K562 (cell line): Measurements from ENCODE around the gene DDX46. TPM values are rescaled to one million over a fixed set of nuclear protein-coding genes. Genes with fewer than 3 reads are reported as not detected.
"Not testable (repeated sequence)": the region's sequence is repeated elsewhere in the genome, so short reads cannot be mapped to it uniquely, and the experiment has no call there.

Experiments
- ATAC-seq: fragments of 200-7000 bp; cut with Tn5 transposase; 3 replicates; pipeline ENCODE4 v1.9.1; 2020; ENCODE audit warnings: moderate library complexity
- BruUV-seq: library from RNA; stranded (reverse); fragments of 400-500 nt; replicated peaks from 2 replicates; lab custom pipeline; 2021; lab: Mats Ljungman, UMichigan
- CTCF ChIA-PET: fragments of 300-600 bp; formaldehyde crosslinking; extraction: SDS; loops from one replicate; lab custom pipeline; 2021; ENCODE audit warnings: low intra/inter-chr PET ratio; lab: Yijun Ruan, JAX
- POLR2A ChIA-PET: fragments of 300-600, 350-650 bp; sonication (Branson Sonifier 250); formaldehyde crosslinking; extraction: SDS; loops from one replicate; lab custom pipeline; 2021; ENCODE audit warnings: antibody characterized with exemption, inconsistent platforms; lab: Yijun Ruan, JAX
- DNase-seq, 4 experiments: peaks; one replicate each; pipeline versions ENCODE4 v3.0.0 to v3.0.0-alpha.2; 2011 to 2018; ENCODE audit warnings: low spot score in 3 of 4, mixed read lengths in 3 of 4; ENCODE audit errors: extremely low read depth in 1 of 4
- FAIRE-seq: peaks from 2 replicates; lab custom pipeline; 2011; peaks lifted over from hg19 to GRCh38; lab: Jason Lieb, UNC
- H2AFZ ChIP-seq: 2 replicates; pipeline ENCODE4 v1.6.0; 2011; ENCODE audit warnings: low read depth, low read length, control low read depth, inconsistent platforms
- H3K27ac ChIP-seq: fragments of 200-600 bp; 3 replicates; pipeline ENCODE4 v1.8.0; 2011; ENCODE audit warnings: low read depth, mild to moderate bottlenecking, control low read depth, inconsistent platforms, low read length, moderate library complexity, mixed read lengths; ENCODE audit errors: extremely low read depth
- H3K27me3 ChIP-seq, 2 experiments: fragments of 300-600 bp in 1 of 2; 2 replicates in 1 of 2; 3 replicates in 1 of 2; pipeline versions ENCODE4 v1.6.0 to v1.8.0; 2011; ENCODE audit warnings: inconsistent platforms in 2 of 2, low read length in 2 of 2, mild to moderate bottlenecking in 1 of 2, mixed read lengths in 1 of 2, moderate library complexity in 1 of 2; ENCODE audit not compliant: control insufficient read depth in 2 of 2, insufficient read depth in 2 of 2
- H3K36me3 ChIP-seq: fragments of 300-600 bp; 3 replicates; pipeline ENCODE4 v1.8.0; 2011; ENCODE audit warnings: mild to moderate bottlenecking, low read length, inconsistent platforms; ENCODE audit not compliant: control insufficient read depth, insufficient read depth
- H3K4me1 ChIP-seq, 2 experiments: fragments of 200-600 bp in 1 of 2; replicated peaks in 1 of 2; 2 replicates in 1 of 2; 3 replicates in 1 of 2; pipeline versions ENCODE4 v1.5.1 to v1.8.0; 2011; ENCODE audit warnings: inconsistent platforms in 2 of 2, low read length in 2 of 2, mild to moderate bottlenecking in 1 of 2, mixed read lengths in 1 of 2, moderate library complexity in 1 of 2; ENCODE audit not compliant: control insufficient read depth in 2 of 2, insufficient read depth in 2 of 2
- H3K4me2 ChIP-seq: 2 replicates; pipeline ENCODE4 v1.6.1; 2011; ENCODE audit warnings: low read length, control low read depth, inconsistent platforms, mixed read lengths; ENCODE audit not compliant: insufficient read depth
- H3K4me3 ChIP-seq: fragments of 200-600 bp; sonication (generic), shearing (Covaris generic); 2 replicates; pipeline ENCODE4 v1.5.1; 2016; ENCODE audit warnings: control low read depth, inconsistent platforms
- H3K79me2 ChIP-seq: fragments of 200-600 bp; 3 replicates; pipeline ENCODE4 v1.8.0; 2011; ENCODE audit warnings: low read length, inconsistent platforms; ENCODE audit not compliant: control insufficient read depth, insufficient read depth
- H3K9ac ChIP-seq, 2 experiments: 2 replicates each; pipeline versions ENCODE4 v1.6.0 to v1.6.1; 2011; ENCODE audit warnings: low read depth in 2 of 2, low read length in 2 of 2, control low read depth in 1 of 2, inconsistent platforms in 1 of 2, mild to moderate bottlenecking in 1 of 2, mixed read lengths in 1 of 2; ENCODE audit not compliant: insufficient read depth in 1 of 2
- H3K9me1 ChIP-seq: one replicate; pipeline ENCODE4 v1.6.0; 2011; ENCODE audit warnings: inconsistent platforms, mild to moderate bottlenecking, low read length, moderate library complexity; ENCODE audit not compliant: control insufficient read depth, insufficient read depth
- H3K9me3 ChIP-seq: replicated peaks from 2 replicates; pipeline ENCODE4 v1.5.1; 2011; ENCODE audit warnings: low read depth, low read length, inconsistent platforms; ENCODE audit not compliant: control insufficient read depth, insufficient read depth
- H4K20me1 ChIP-seq: replicated peaks from 2 replicates; pipeline ENCODE4 v1.6.1; 2011; ENCODE audit warnings: low read length, inconsistent platforms, mixed read lengths; ENCODE audit not compliant: control insufficient read depth, insufficient read depth
- GATA2 ChIP-seq: sonication (generic); formaldehyde crosslinking; IDR thresholded peaks from 2 replicates; pipeline ENCODE4 v1.4.0; 2020; ENCODE audit warnings: mild to moderate bottlenecking, missing genetic modification reagents
- HMGN3 ChIP-seq: IDR thresholded peaks from 2 replicates; pipeline ENCODE4 v1.6.1; 2011; ENCODE audit warnings: borderline replicate concordance, low read depth, mild to moderate bottlenecking, mixed read lengths, low read length; ENCODE audit not compliant: insufficient read length; ENCODE audit errors: extremely low read depth
- NFE2L1 ChIP-seq: fragments of 450-650 bp; IDR thresholded peaks from 2 replicates; pipeline ENCODE4 v1.6.1; 2016; ENCODE audit warnings: missing genetic modification characterization, low read depth, mild to moderate bottlenecking, missing compliant biosample characterization, moderate library complexity, borderline replicate concordance
- ZNF133 ChIP-seq: fragments of 250-450 bp; sonication (Bioruptor Pico); IDR thresholded peaks from 2 replicates; pipeline ENCODE4 v1.4.0; 2020; ENCODE audit warnings: mild to moderate bottlenecking
- WGBS: fragments of 100-300 bp; shearing (Covaris generic); methylation state at CpG from one replicate; pipeline ENCODE4 v1.1.6; 2016; ENCODE audit warnings: low coverage, mixed read lengths; ENCODE audit not compliant: insufficient coverage; ENCODE audit errors: missing lambda C conversion rate; 5-methylcytosine and 5-hydroxymethylcytosine counted together
- in situ Hi-C: fragments of 300-500 bp; cut with MboI; formaldehyde crosslinking; loops from 4 replicates; pipeline ENCODE4 v1.15.0; 2018; ENCODE audit warnings: inconsistent platforms, mixed read lengths
- intact Hi-C: fragments of 100-400 bp; cut with micrococcal nuclease; formaldehyde crosslinking; loops from 2 replicates; pipeline ENCODE4 v1.14.2; 2022
- polyA plus RNA-seq, 8 experiments: library from polyadenylated mRNA; depleted of rRNA in 4 of 8; stranded (reverse) in 5 of 8; unstranded in 3 of 8; fragments of >200 nt; fragmentation: Nextera tagmentation in 2 of 8; fragmentation: Illumina TruSeq in 1 of 8; extraction: Ambion mirVana in 2 of 8; extraction: Trizol in 1 of 8; gene quantifications; 2 replicates each; pipeline versions ENCODE4 v1.2.1 to v1.2.3, GENCODE V29; 2011 to 2014; ENCODE audit warnings: inconsistent platforms in 1 of 8, missing spikeins in 1 of 8
- total RNA-seq, 7 experiments: library from RNA; depleted of rRNA in 6 of 7; stranded (reverse); fragments of >200 nt in 6 of 7; fragmentation: Illumina TruSeq in 2 of 7; extraction: Trizol in 2 of 7; gene quantifications; 2 replicates each; pipeline versions ENCODE4 v1.2.1 to v1.2.3, GENCODE V29; 2011 to 2021; ENCODE audit warnings: low replicate concordance in 1 of 7

Gene DDX46
- total and polyA plus RNA-seq, 9 of the 15 experiments (the other 6 are each of a cell fraction or from before 2014, with no cell fraction given), result 26.2 to 99.0 (median 76.4) TPM

DNA sequence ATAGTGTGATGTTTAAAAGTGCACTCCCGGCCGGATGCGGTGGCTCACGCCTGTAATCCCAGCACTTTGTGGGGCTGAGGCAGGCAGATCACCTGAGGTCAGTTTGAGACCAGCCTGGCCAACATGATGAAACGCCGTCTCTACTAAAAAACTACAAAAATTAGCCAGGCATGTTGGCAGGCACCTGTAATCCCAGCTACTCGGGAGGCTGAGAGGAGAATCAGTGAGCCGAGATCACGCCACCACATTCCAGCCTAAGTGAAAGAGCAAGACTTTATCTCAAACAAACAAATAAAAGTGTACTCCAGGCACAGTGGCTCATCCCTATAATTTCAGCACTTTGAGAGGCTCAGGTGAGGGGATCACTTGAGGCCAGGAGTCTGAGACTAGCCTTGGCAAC lies 79.8 kb downstream of the DDX46 start:
- H2AFZ ChIP-seq, BruUV-seq, in situ Hi-C loops, CTCF ChIA-PET, DNase-seq, H3K9ac ChIP-seq, H3K27ac ChIP-seq, H3K9me3 ChIP-seq, H3K79me2 ChIP-seq, intact Hi-C loops, H3K27me3 ChIP-seq, ATAC-seq, FAIRE-seq, H3K9me1 ChIP-seq, H4K20me1 ChIP-seq, H3K4me3 ChIP-seq, H3K4me1 ChIP-seq, H3K4me2 ChIP-seq: not testable (repeated sequence)
- H3K36me3 ChIP-seq, result peaks cover 57% of the 10 kb centered on the region
- POLR2A ChIA-PET, result interaction anchor here (1.1 to 1.9 kb wide), 2 partner anchors 9 to 11 kb away, joined by 3 to 4 read pairs; no protein-coding TSS in a partner anchor
- 94% methylated on average over 9 of the region's 9 CpGs for WGBS

DNA sequence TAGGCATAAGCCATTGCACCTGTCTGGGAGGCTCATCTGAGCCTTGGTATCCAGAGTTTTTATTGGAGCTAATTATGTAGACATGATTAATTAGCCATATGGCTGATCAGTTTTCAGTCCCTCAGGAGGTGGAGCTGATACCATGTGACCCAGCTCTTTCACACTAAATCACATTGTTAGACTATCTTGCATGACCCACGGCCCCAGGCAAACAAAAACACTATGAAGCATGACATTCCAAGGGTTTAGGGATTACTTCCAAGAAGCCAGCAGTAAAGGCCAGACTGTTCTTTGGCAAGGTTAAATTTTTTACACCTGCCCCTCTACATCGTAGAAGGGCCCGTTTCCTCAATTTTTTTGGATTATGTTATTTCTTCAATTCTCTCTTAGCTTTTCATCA lies 82.2 kb downstream of the DDX46 start:
- no peaks in the 10 kb centered on the region for H3K79me2 ChIP-seq
- intact Hi-C loops (no loop called here), in situ Hi-C loops (no loop called here)
- DNase-seq (no peak), ATAC-seq (no peak), FAIRE-seq (no peak)
- H3K4me3 ChIP-seq, result no peak overlapping the region
- no peak overlapping the region for H3K27ac ChIP-seq
- ChIA-PET POLR2A (interaction anchor here (0.6 to 1.4 kb wide), 3 partner anchors 16 to 90 kb away, joined by 3 to 8 read pairs (median 4); no protein-coding TSS in a partner anchor), CTCF (no interaction called here)
- H3K9me3 ChIP-seq, result no peaks in the 10 kb centered on the region
- no TSS peak for BruUV-seq
- 88% methylated on average over 3 of the region's 3 CpGs for WGBS
- H3K4me1 ChIP-seq, result peaks cover 3 to 7% of the 10 kb centered on the region in 2 experiments; a peak in 3 of 5 replicates
- H2AFZ ChIP-seq, result no peak overlapping the region
- no peaks in the 10 kb centered on the region for H4K20me1 ChIP-seq
- no peaks in the 10 kb centered on the region for H3K9me1 ChIP-seq
- H3K36me3 ChIP-seq, result peaks cover 51% of the 10 kb centered on the region
- H3K9ac ChIP-seq, result no peak overlapping the region
- no peaks in the 10 kb centered on the region for H3K27me3 ChIP-seq
- TF ChIP-seq GATA2 (CRISPR knock-in tag) (no peak), NFE2L1 (tag) (no peak), HMGN3 (no peak), ZNF133 (no peak)
- no peak overlapping the region for H3K4me2 ChIP-seq
